BJ (cell line): ENCODE results near the gene ELMO3. TPM values are rescaled to one million over a fixed set of nuclear protein-coding genes. Genes with fewer than 3 reads are reported as not detected.
A peak's percentile ranks its signal among the peaks of the same experiment; 100 is the strongest.

ENCODE experiments used
- CTCF ChIA-PET: fragments of 350-600 bp; formaldehyde crosslinking; extraction: SDS; loops from one replicate; lab custom pipeline; 2021; ENCODE audit warnings: antibody characterized with exemption, inconsistent platforms; lab: Yijun Ruan, JAX
- POLR2A ChIA-PET: fragments of 300-600 bp; sonication (Branson Sonifier 250); formaldehyde crosslinking; extraction: SDS; loops from one replicate; lab custom pipeline; 2021; ENCODE audit warnings: antibody characterized with exemption; lab: Charles Lee
- DNase-seq: peaks from one replicate; pipeline ENCODE4 v3.0.0-alpha.2; 2011; ENCODE audit warnings: low read depth
- H3K27me3 ChIP-seq: 2 replicates; pipeline ENCODE4 v1.6.0; 2011; ENCODE audit warnings: low read length; ENCODE audit not compliant: control insufficient read depth, insufficient read depth
- H3K36me3 ChIP-seq: 2 replicates; pipeline ENCODE4 v1.5.1; 2011; ENCODE audit warnings: low read length; ENCODE audit not compliant: control insufficient read depth, insufficient read depth
- H3K4me3 ChIP-seq: 2 replicates; pipeline ENCODE4 v1.5.1; 2011; ENCODE audit warnings: low read depth, mild to moderate bottlenecking, control low read depth, low read length
- polyA plus RNA-seq: library from polyadenylated mRNA; depleted of rRNA; stranded (reverse); fragments of >200 nt; gene quantifications from 2 replicates; pipeline ENCODE4 v1.2.3, GENCODE V29; 2011
- TF ChIP-seq, protein P1 (sequence below): IDR thresholded peaks from 2 replicates; pipeline ENCODE4 v1.5.1; 2011; ENCODE audit warnings: low read depth, mild to moderate bottlenecking, control low read depth, inconsistent platforms, low read length, moderate library complexity; ENCODE audit not compliant: insufficient read depth

Gene ELMO3
- polyA plus RNA-seq, 1 experiment: 0.97 TPM

DNA sequence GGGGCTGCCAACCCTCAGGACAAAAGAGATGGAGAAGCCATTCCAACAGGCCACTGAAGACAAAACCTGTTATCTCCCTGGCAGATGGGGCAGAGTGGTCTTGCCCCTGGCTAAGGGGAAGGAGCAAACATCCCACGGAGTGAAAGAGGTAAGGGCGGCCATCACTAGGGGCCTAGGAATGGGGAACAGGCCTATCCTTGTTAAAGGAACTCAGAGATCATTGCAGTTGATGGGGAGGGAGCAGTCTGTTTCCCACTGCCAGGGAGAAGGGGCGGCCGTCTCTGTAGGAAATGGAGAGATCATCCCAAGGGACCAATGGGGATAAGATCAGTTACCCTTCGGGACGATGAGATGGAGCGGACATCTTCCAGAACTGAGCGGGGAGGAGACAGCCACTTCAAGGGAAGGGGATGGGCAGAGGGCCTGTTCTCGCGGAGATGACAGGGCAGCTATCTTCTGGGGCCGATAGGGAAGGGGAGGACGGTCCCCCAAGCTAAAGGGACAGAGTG, 27.4 kb downstream of the ELMO3 start:
- Histone ChIP-seq H3K27me3 (no peaks in the 10 kb centered on the region), H3K4me3 (peak overlapping the region; percentile 98), H3K36me3 (peaks cover 22% of the 10 kb centered on the region)
- DNase-seq: no peak
- CTCF ChIA-PET: interaction anchor here (1.0 to 2.3 kb wide), 7 partner anchors 9 to 43 kb away, joined by 3 to 15 read pairs (median 4); partner anchors contain the start of genes FHOD1 and MATCAP1
- TF ChIP-seq, protein P1, sequence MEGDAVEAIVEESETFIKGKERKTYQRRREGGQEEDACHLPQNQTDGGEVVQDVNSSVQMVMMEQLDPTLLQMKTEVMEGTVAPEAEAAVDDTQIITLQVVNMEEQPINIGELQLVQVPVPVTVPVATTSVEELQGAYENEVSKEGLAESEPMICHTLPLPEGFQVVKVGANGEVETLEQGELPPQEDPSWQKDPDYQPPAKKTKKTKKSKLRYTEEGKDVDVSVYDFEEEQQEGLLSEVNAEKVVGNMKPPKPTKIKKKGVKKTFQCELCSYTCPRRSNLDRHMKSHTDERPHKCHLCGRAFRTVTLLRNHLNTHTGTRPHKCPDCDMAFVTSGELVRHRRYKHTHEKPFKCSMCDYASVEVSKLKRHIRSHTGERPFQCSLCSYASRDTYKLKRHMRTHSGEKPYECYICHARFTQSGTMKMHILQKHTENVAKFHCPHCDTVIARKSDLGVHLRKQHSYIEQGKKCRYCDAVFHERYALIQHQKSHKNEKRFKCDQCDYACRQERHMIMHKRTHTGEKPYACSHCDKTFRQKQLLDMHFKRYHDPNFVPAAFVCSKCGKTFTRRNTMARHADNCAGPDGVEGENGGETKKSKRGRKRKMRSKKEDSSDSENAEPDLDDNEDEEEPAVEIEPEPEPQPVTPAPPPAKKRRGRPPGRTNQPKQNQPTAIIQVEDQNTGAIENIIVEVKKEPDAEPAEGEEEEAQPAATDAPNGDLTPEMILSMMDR: no peak
- POLR2A ChIA-PET: interaction anchor here (0.6 to 0.8 kb wide), 2 partner anchors 15 to 52 kb away, joined by 3 to 4 read pairs; no protein-coding TSS in a partner anchor

GRCh38 chr16:67226804-67227566, 28.1 kb downstream of the ELMO3 start, which contains the start of gene TMEM208:
TMEM208 (plus strand) TSS chr16:67227130; CDS start chr16:67227219, 89 bp downstream.
- CTCF ChIA-PET: interaction anchor here (1.0 to 2.3 kb wide), 7 partner anchors 8 to 44 kb away, joined by 3 to 15 read pairs (median 4); partner anchors contain the start of genes FHOD1 and MATCAP1
- peak; percentile 92 for DNase-seq
- peaks cover 28% of the 10 kb centered on the region for H3K36me3 ChIP-seq
- no peaks in the 10 kb centered on the region for H3K27me3 ChIP-seq
- peak within 1 kb of the TSS; percentile 98 for H3K4me3 ChIP-seq
- POLR2A ChIA-PET: interaction anchor here (0.7 to 0.8 kb wide), 2 partner anchors 17 to 53 kb away, joined by 3 read pairs; no protein-coding TSS in a partner anchor
- TF ChIP-seq, protein P1: peak; percentile 17; the same call in 1 of the 2 replicates

- peaks cover 29% of the 10 kb centered on the region for H3K36me3 ChIP-seq
- CTCF ChIA-PET: interaction anchor here (1.0 to 2.3 kb wide), 6 partner anchors 8 to 42 kb away, joined by 3 to 15 read pairs (median 4); partner anchors contain the start of gene FHOD1
- no peak for DNase-seq
- H3K27me3 ChIP-seq: no peaks in the 10 kb centered on the region
- TF ChIP-seq, protein P1: no peak
- POLR2A ChIA-PET: interaction anchor here (0.7 kb wide), 1 partner anchor 17 kb away, joined by 3 read pairs; no protein-coding TSS in a partner anchor
- H3K4me3 ChIP-seq: peak overlapping the region; percentile 98
These were observed 28.6 kb downstream of the ELMO3 start for GRCh38 chr16:67227567-67227921.

- H3K36me3 ChIP-seq: peaks cover 29% of the 10 kb centered on the region
- DNase-seq: no peak
- CTCF ChIA-PET: interaction anchor here (1.4 to 2.3 kb wide), 4 partner anchors 10 to 43 kb away, joined by 3 to 15 read pairs (median 6); no protein-coding TSS in a partner anchor
- peak overlapping the region; percentile 98 for H3K4me3 ChIP-seq
- POLR2A ChIA-PET: no interaction called here
- TF ChIP-seq, protein P1: no peak
- no peaks in the 10 kb centered on the region for H3K27me3 ChIP-seq
These were observed 29.3 kb downstream of the ELMO3 start for GRCh38 chr16:67228034-67228785.
